Epithelial cell of proximal tubule (primary cell): ENCODE data around the gene SRRD. TPM values are rescaled to one million over a fixed set of nuclear protein-coding genes. Genes with fewer than 3 reads are reported as not detected.
A peak's percentile ranks its signal among the peaks of the same experiment; 100 is the strongest.

Experiments
- DNase-seq: peaks from one replicate; pipeline ENCODE4 v3.0.0-alpha.2; 2011; ENCODE audit warnings: low read depth
- H3K4me3 ChIP-seq: 2 replicates; pipeline ENCODE4 v1.5.1; 2011; ENCODE audit warnings: low read depth, mild to moderate bottlenecking, low read length
- total RNA-seq: library from RNA; depleted of rRNA; stranded (reverse); fragments of >200 nt; gene quantifications from 2 replicates; pipeline ENCODE4 v1.2.3, GENCODE V29; 2015
- TF ChIP-seq, protein P1 (sequence below): conservative IDR thresholded peaks from 2 replicates; pipeline ENCODE4 v1.5.1; 2012; ENCODE audit warnings: low read depth, mild to moderate bottlenecking, low read length

The SRRD gene
- total RNA-seq, 1 donor from 2014 or later = 17.1 TPM

DNA sequence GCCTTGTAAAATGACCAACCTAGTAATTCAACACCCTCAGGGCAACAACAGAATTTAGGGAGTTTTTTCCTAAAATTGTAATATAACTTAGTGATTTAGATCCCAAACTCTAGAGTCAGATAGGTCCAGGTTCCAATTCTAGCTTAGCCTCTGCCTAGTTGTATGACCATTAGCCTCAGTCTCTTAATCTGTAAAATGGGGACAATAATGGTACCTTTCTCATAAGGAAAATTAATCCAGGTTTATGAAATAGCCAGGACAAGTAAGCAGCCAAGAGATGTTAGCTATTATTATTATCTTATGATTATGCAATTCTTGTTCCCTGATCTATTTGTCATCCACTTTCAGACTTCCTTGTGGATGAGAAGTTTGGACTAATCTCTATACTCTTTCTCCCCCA, 24.5 kb downstream of the SRRD start:
- TF ChIP-seq, protein P1, sequence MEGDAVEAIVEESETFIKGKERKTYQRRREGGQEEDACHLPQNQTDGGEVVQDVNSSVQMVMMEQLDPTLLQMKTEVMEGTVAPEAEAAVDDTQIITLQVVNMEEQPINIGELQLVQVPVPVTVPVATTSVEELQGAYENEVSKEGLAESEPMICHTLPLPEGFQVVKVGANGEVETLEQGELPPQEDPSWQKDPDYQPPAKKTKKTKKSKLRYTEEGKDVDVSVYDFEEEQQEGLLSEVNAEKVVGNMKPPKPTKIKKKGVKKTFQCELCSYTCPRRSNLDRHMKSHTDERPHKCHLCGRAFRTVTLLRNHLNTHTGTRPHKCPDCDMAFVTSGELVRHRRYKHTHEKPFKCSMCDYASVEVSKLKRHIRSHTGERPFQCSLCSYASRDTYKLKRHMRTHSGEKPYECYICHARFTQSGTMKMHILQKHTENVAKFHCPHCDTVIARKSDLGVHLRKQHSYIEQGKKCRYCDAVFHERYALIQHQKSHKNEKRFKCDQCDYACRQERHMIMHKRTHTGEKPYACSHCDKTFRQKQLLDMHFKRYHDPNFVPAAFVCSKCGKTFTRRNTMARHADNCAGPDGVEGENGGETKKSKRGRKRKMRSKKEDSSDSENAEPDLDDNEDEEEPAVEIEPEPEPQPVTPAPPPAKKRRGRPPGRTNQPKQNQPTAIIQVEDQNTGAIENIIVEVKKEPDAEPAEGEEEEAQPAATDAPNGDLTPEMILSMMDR = no peak
- DNase-seq = no peak
- no peak overlapping the region for H3K4me3 ChIP-seq

DNA sequence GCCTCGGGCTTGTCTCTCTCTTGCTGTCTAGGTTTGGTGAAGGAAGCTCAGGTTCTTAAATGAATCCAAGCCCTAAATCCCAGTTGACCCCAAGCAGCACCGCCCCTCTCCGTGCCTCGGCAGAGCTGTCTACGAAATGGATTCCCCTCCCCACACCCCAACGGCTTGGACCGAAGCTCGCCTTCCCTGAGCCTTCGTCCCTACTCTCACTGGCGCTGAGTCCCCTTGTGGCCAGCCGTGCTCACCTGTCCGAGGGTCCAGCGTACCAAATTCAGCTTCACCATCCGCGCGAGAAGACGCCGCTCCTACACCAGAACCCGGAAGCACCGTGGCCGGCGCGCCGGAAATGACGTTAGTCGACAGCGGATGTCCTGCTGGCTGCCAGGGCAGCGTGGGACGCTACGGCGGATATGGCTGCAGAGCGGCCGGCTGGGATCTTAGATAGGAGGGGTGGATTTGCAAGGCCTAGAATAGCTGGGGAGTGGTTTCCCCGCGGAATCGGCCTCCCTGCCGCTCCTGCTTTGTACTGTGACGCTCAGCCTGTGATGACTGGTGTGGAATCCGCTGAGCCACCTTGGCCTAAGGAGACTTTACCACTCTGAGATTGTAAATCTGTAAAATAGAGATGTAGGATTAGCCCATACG, 28.6 kb downstream of the SRRD start, which contains the start of gene TFIP11:
Gene TFIP11 (minus strand): TSS at position 325 of the 645 bp plus-strand sequence. CDS start 2,201 bp downstream, outside the sequence.
- DNase-seq = peak; percentile 48
- TF ChIP-seq, protein P1 = peak; percentile 29
- H3K4me3 ChIP-seq = peak within 1 kb of the TSS; percentile 83

DNA sequence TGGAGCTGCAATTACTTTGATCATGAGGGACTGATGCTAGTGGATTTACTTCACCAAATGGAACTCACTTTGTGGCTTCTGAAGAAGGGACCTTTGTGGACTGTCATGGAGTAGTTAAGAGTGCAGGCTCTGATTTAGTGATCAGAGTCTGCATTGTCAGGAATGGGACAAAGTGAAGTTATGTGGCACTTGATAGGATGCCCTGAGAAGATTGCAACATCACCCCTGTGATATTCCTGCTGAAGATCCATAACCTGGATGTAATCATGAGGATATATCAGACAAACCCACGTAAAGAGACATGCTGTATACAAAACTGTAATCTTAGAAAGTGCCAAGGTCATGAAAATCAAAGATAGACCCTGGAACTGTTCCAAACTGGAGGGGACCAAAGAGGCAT, 30.2 kb downstream of the SRRD start:
- H3K4me3 ChIP-seq = peak overlapping the region; percentile 83
- TF ChIP-seq, protein P1 = no peak
- no peak for DNase-seq

DNA sequence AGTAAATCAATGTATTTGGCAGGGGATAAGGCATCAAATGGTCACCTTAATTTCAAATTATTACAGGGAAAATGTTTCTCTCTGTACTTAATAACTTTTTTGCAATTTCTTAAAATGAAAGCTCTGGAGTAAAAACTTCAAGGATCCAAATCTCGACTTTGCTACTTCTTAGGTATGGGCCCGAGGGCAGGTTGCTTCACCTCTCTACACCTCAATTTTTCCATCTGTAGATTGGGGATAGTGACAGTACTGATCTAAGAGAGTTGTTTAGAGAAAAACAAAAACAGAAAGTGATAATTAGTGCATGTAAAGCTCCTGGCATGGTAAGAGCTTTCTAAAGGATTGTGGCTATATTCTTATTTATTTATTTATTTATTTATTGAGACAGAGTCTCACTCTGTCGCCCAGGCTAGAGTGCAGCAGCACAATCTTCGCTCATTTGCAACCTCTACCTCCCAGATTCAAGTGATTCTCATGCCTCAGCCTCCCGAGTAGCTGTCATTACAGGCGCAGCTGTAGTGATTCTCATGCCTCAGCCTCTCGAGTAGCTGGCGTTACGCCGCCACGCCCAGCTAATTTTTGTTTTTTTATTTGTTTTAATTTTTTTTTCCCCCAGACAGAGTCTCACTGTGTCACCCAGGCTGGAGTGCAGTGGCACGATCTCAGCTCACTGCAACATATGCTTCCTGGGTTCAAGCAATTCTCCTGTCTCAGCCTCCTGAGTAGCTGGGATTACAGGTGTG, 30.9 kb downstream of the SRRD start:
- TF ChIP-seq, protein P1 = no peak
- no peak for DNase-seq
- H3K4me3 ChIP-seq = no peak overlapping the region

DNA sequence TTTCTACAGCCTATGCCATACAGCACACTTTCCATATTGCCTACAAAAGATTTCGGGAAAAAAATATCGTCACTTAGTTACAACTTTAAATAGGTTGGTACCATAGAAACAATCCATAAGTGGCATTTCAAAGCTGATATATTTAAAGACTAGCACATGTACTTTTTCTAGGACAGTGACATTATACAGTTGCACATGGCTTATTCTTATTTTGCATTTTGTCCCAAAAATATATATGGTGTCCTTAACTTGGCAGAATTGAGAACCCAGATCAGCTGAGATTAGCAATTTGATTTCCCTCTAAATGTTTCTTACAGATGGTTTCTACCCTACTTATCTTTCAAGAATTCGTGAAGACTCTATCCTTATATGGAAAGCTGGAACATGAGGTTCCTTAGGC, 32.3 kb downstream of the SRRD start:
- TF ChIP-seq, protein P1 = no peak
- H3K4me3 ChIP-seq = no peak overlapping the region
- no peak for DNase-seq

DNA sequence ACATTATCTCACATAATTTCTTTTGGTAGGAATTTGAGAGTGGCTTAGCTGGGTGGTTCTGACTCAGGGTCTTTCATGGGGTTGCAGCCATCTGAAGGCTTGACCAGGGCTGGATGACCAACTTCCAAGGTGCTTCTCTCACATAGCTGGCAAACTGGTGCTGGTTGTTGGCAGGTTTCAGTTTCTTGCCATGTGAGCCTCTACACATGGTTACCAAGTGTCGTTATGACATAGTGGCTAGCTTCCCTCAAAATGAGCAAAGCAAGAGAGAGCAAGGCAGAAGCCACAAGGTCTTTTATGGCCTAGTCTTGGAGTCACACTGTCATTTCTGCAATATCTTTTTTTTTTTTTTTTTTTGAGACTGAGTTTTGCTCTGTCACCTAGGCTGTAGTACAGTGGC, 32.8 kb downstream of the SRRD start:
- no peak for DNase-seq
- no peak overlapping the region for H3K4me3 ChIP-seq
- TF ChIP-seq, protein P1 = no peak
